ENCODE measurements around the gene SLC16A2. TPM values are rescaled to one million over a fixed set of nuclear protein-coding genes. Genes with fewer than 3 reads are reported as not detected.

Gene SLC16A2
- total RNA-seq, 1 experiment from 2014 or later = 55.2 TPM

DNA sequence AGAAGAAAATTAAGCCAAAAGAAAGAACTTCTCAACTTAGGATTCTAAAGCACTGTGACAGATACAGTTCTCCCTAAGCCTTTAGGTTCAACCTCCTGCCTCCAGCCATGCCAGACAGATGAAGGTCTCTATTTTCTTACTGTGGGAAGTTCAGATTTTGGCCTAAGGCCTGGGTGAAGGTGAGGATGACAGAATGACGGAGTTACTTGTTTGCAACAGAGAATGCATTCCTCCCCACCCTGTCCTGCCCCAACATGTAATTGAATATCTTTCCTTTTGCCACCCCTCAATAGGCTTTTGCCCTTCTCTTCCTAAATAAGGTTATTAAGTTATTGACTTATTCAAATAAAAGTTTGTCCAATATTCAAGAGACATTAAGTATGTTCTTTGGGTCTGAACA is 25.6 kb downstream of the SLC16A2 start:
- DNase-seq (ENCODE audit: low spot score) (no peak), ATAC-seq (no peak)
- H3K4me1 Mint-ChIP-seq = peaks cover 15% of the 10 kb centered on the region
- no peaks in the 10 kb centered on the region for H3K36me3 Mint-ChIP-seq
- no peaks in the 10 kb centered on the region for H3K9me3 Mint-ChIP-seq
- no peaks in the 10 kb centered on the region for H3K27me3 Mint-ChIP-seq (ENCODE audit: low read depth)
- H3K27ac Mint-ChIP-seq = no peak overlapping the region
- ChIA-PET POLR2A (no interaction called here), CTCF (interaction anchor here (1.6 kb wide), 1 partner anchor 46 kb away, joined by 5 read pairs; no protein-coding TSS in a partner anchor)
- TF ChIP-seq, protein P1, sequence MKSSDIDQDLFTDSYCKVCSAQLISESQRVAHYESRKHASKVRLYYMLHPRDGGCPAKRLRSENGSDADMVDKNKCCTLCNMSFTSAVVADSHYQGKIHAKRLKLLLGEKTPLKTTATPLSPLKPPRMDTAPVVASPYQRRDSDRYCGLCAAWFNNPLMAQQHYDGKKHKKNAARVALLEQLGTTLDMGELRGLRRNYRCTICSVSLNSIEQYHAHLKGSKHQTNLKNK (CRISPR knock-in tag; IDR thresholded peaks at IDR 0.05) = no peak
- TF ChIP-seq KAT7 (CRISPR knock-in tag; IDR thresholded peaks at IDR 0.05; ENCODE audit: borderline replicate concordance) = no peak
- no peak for TF ChIP-seq SP1 (CRISPR knock-in tag; conservative IDR thresholded peaks at IDR 0.05)
- no peak for TF ChIP-seq ZNF138 (CRISPR knock-in tag; conservative IDR thresholded peaks at IDR 0.05)
- TF ChIP-seq MYBL2 (CRISPR knock-in tag; IDR thresholded peaks at IDR 0.05) = no peak
- no peak for TF ChIP-seq EMX1 (CRISPR knock-in tag; IDR thresholded peaks at IDR 0.05)
- TF ChIP-seq, protein P2, sequence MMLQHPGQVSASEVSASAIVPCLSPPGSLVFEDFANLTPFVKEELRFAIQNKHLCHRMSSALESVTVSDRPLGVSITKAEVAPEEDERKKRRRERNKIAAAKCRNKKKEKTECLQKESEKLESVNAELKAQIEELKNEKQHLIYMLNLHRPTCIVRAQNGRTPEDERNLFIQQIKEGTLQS (CRISPR knock-in tag; conservative IDR thresholded peaks at IDR 0.05) = no peak
- TF ChIP-seq, protein P3, sequence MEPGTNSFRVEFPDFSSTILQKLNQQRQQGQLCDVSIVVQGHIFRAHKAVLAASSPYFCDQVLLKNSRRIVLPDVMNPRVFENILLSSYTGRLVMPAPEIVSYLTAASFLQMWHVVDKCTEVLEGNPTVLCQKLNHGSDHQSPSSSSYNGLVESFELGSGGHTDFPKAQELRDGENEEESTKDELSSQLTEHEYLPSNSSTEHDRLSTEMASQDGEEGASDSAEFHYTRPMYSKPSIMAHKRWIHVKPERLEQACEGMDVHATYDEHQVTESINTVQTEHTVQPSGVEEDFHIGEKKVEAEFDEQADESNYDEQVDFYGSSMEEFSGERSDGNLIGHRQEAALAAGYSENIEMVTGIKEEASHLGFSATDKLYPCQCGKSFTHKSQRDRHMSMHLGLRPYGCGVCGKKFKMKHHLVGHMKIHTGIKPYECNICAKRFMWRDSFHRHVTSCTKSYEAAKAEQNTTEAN (CRISPR knock-in tag; IDR thresholded peaks at IDR 0.05) = no peak
- no peak for TF ChIP-seq SMAD3 (CRISPR knock-in tag; IDR thresholded peaks at IDR 0.05; ENCODE audit: borderline replicate concordance)
- TF ChIP-seq, protein P4, sequence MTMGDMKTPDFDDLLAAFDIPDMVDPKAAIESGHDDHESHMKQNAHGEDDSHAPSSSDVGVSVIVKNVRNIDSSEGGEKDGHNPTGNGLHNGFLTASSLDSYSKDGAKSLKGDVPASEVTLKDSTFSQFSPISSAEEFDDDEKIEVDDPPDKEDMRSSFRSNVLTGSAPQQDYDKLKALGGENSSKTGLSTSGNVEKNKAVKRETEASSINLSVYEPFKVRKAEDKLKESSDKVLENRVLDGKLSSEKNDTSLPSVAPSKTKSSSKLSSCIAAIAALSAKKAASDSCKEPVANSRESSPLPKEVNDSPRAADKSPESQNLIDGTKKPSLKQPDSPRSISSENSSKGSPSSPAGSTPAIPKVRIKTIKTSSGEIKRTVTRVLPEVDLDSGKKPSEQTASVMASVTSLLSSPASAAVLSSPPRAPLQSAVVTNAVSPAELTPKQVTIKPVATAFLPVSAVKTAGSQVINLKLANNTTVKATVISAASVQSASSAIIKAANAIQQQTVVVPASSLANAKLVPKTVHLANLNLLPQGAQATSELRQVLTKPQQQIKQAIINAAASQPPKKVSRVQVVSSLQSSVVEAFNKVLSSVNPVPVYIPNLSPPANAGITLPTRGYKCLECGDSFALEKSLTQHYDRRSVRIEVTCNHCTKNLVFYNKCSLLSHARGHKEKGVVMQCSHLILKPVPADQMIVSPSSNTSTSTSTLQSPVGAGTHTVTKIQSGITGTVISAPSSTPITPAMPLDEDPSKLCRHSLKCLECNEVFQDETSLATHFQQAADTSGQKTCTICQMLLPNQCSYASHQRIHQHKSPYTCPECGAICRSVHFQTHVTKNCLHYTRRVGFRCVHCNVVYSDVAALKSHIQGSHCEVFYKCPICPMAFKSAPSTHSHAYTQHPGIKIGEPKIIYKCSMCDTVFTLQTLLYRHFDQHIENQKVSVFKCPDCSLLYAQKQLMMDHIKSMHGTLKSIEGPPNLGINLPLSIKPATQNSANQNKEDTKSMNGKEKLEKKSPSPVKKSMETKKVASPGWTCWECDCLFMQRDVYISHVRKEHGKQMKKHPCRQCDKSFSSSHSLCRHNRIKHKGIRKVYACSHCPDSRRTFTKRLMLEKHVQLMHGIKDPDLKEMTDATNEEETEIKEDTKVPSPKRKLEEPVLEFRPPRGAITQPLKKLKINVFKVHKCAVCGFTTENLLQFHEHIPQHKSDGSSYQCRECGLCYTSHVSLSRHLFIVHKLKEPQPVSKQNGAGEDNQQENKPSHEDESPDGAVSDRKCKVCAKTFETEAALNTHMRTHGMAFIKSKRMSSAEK (CRISPR knock-in tag; IDR thresholded peaks at IDR 0.05; ENCODE audit: borderline replicate concordance) = no peak
- TF ChIP-seq NR3C1 (CRISPR knock-in tag; conservative IDR thresholded peaks at IDR 0.05; ENCODE audit: low read depth) = no peak
- TF ChIP-seq, protein P5, sequence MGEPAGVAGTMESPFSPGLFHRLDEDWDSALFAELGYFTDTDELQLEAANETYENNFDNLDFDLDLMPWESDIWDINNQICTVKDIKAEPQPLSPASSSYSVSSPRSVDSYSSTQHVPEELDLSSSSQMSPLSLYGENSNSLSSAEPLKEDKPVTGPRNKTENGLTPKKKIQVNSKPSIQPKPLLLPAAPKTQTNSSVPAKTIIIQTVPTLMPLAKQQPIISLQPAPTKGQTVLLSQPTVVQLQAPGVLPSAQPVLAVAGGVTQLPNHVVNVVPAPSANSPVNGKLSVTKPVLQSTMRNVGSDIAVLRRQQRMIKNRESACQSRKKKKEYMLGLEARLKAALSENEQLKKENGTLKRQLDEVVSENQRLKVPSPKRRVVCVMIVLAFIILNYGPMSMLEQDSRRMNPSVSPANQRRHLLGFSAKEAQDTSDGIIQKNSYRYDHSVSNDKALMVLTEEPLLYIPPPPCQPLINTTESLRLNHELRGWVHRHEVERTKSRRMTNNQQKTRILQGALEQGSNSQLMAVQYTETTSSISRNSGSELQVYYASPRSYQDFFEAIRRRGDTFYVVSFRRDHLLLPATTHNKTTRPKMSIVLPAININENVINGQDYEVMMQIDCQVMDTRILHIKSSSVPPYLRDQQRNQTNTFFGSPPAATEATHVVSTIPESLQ (CRISPR knock-in tag; IDR thresholded peaks at IDR 0.05) = no peak
- TF ChIP-seq ZNF232 (CRISPR knock-in tag; IDR thresholded peaks at IDR 0.05) = no peak
- TF ChIP-seq, protein P6, sequence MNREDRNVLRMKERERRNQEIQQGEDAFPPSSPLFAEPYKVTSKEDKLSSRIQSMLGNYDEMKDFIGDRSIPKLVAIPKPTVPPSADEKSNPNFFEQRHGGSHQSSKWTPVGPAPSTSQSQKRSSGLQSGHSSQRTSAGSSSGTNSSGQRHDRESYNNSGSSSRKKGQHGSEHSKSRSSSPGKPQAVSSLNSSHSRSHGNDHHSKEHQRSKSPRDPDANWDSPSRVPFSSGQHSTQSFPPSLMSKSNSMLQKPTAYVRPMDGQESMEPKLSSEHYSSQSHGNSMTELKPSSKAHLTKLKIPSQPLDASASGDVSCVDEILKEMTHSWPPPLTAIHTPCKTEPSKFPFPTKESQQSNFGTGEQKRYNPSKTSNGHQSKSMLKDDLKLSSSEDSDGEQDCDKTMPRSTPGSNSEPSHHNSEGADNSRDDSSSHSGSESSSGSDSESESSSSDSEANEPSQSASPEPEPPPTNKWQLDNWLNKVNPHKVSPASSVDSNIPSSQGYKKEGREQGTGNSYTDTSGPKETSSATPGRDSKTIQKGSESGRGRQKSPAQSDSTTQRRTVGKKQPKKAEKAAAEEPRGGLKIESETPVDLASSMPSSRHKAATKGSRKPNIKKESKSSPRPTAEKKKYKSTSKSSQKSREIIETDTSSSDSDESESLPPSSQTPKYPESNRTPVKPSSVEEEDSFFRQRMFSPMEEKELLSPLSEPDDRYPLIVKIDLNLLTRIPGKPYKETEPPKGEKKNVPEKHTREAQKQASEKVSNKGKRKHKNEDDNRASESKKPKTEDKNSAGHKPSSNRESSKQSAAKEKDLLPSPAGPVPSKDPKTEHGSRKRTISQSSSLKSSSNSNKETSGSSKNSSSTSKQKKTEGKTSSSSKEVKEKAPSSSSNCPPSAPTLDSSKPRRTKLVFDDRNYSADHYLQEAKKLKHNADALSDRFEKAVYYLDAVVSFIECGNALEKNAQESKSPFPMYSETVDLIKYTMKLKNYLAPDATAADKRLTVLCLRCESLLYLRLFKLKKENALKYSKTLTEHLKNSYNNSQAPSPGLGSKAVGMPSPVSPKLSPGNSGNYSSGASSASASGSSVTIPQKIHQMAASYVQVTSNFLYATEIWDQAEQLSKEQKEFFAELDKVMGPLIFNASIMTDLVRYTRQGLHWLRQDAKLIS (CRISPR knock-in tag; IDR thresholded peaks at IDR 0.05; ENCODE audit: borderline replicate concordance) = no peak
- TF ChIP-seq TCF7 (CRISPR knock-in tag; IDR thresholded peaks at IDR 0.05; ENCODE audit: low read depth) = no peak
- no peak overlapping the region for H3K4me3 Mint-ChIP-seq
